ENCODE results near the gene SNAI3. TPM values are rescaled to one million over a fixed set of nuclear protein-coding genes. Genes with fewer than 3 reads are reported as not detected.
A peak's percentile ranks its signal among the peaks of the same experiment; 100 is the strongest.

The SNAI3 gene
- total RNA-seq, 1 donor from 2014 or later = 0.97 TPM

DNA sequence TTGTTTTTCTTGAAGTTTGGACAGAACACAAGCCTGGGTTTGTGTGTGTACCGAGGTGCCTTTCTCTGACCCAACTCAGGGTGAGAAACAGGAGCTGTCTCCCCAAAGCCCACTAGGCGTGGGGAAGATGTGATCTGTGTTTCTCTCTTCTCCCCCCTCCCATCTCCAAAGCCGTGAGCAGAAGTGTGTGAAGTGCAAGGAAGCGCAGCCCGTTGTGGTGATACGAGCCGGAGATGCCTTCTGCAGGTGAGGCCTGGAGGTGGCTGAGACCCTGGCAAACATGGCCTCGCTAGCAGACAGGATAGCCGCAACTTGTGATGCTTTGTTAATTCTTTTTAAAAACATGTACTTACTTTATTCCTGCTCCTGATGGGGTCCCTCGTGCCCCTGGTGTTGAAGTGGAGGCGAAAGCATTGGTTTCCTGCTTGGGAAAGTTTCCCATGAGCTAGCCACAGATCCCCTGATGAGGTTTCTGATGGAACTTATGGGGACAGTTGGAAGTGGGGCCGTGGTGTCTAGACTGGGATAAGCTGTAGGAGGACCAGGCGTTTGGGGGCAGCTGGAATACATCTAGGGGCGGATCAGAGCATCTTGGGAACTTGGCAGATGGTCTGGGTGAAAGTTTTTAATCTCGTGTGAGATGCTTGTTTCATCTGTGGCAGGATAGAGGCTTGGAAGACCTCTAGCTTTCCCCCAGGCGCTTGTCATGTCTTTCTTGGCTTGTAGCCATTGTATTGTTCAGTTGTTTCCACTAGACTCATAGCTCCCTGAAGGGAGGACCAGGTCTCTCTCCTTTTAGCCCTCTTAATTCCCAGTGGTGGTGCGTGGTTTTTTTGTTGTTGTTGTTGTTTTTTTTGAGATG, 20.9 kb upstream of the SNAI3 start:
- no peak for DNase-seq (ENCODE audit: low spot score)
- intact Hi-C loops (cut with DNase I) = loop anchor here (5.0 kb wide), 2 partner anchors 80 to 135 kb away; partner anchors contain the start of gene ZC3H18

DNA sequence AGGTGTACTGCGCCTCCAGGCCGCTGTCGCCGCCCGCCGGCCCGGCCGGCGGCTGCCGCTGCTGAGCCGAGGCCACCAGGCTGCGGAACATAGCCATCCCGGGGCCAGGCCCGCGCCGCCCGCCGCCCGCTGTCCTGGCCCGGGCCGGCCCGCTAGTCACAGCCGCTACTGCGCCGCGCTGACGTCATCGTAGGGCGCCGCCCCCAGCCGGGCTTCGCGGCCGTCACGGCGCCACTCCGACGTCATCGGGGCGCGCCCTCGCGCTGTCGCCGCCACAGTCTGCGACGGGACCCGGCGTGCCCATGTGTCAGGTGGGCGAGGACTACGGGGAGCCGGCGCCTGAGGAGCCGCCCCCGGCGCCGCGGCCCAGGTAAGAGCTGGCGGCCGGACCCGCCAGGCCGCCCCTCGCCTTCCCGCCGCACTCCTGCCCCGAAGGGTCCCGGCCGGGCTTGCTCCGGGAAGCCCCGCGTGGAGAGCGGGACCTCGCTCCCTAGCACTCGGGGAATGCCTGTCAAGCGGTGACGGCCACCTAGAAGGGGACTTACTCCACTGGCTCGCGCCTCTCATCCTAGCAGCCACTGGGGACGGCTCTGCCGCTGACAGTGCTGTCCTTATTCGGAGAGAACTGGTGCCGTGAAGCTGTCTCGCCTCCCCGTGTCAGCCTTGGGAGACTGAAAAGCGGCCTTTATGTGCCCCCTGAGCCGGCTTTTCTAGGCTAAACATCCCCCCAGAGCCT, 20.1 kb upstream of the SNAI3 start, which contains the start of the genes CTU2 and RNF166:
Gene CTU2, plus strand, starts transcription at position 275 of the 736 bp plus-strand sequence. Its CDS starts 28 bp downstream, at position 303.
Gene RNF166, minus strand, starts transcription at position 180 of the 736 bp plus-strand sequence. Its CDS starts 83 bp downstream, at position 97.
- peak; percentile 96 for DNase-seq (ENCODE audit: low spot score)
- intact Hi-C loops (cut with DNase I) = loop anchor here (5.0 kb wide), 2 partner anchors 79 to 134 kb away; partner anchors contain the start of gene ZC3H18

DNA sequence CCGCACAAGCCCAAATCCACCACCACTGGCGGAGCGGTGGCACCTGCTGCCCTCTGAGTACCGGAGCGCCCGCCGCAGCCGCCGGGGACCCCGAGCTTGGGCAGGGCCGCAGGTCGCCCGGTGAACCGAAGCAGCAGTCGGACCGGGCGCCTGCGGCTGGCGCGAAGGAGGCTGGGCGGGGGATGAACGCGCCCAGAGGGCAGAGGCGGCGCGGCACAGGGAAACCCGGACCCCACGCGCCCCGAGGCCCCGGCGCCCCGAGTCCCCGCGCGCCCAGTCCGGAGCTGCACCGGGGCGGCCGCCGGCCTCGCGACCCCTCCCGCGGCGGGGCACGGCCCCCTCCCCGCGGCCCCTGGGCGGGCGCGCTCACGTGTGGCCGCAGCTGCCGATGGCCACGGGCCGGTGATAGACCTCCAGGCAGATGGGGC, 19.5 kb upstream of the SNAI3 start:
- intact Hi-C loops (cut with DNase I) = loop anchor here (5.0 kb wide), 2 partner anchors 79 to 134 kb away; partner anchors contain the start of gene ZC3H18
- DNase-seq (ENCODE audit: low spot score) = no peak

DNA sequence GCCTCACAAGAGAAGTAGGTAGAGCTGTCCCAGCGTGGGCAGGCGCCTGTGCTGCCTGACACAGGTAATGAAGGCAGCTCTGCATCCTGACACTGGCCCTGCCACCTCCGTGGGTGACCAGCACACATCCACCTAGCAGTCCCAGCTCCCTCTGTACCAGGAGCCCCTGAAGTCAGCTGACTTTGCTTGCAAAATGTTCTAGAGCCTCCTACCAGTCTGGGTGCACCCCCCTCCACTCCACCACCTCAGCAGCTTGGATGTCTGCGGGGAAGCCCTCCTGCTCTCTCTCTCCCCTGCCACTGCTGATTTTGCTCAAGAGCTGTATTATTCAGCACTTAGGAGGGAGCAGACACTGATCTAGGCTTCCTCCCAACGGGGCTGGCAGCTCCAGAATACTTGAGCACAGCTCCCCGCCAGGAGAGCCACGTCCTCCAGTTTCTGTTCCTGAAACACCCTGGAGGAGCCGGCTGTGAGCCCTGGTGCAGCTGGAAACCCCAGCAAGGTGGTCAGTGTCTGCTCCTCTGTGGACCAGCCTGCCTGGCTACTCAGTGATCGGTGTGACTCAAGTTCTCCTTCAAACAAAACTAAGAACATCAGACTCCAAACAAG, 18.9 kb upstream of the SNAI3 start:
- intact Hi-C loops (cut with DNase I) = loop anchor here (5.0 kb wide), 2 partner anchors 78 to 133 kb away; partner anchors contain the start of gene ZC3H18

DNA sequence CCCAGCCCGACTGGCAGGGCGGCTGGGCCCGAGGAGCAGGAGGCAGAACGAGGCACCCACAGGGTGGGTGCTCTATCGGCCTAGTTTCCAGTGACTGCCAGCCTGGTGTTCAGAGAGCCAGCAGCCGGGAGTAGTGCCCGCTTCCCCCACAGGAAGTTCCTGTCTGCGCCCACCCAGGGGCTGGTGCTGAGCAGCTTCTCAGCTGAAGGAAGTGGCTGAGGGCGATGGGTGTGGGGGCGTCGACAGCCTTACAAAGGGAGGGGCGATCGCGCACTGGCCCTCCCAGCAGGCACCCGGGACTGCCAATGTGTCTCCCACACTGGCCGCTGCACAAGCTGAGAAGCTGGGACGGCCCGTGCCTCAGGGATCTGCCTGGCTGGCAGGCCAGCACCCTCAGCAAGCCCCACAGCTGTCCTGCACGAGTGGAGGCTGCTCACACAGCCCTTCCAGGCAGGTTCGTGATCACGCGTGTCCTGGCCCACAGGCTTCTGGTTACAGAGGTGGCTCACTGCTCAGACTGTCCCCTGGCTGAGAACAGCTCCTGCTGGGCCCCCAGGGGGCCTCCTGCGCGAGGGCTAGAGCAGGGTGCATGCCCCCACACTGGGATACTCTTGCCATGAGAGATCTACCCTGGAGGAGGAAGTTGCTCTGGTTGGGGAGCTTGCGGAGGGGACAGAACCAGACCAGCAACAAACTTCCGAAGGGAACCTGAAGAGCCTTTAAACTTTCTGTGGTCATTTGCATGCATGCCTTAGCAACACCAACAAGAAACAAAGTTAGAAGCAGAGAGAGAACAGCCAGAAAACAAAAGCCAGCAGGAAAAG, 17.4 kb upstream of the SNAI3 start:
- intact Hi-C loops (cut with DNase I) = loop anchor here (5.0 kb wide), 1 partner anchor 46 kb away; no protein-coding TSS in a partner anchor

More for the DNA sequence above, 18.9 kb upstream of the SNAI3 start:
- no peak for DNase-seq (ENCODE audit: low spot score)

DNA sequence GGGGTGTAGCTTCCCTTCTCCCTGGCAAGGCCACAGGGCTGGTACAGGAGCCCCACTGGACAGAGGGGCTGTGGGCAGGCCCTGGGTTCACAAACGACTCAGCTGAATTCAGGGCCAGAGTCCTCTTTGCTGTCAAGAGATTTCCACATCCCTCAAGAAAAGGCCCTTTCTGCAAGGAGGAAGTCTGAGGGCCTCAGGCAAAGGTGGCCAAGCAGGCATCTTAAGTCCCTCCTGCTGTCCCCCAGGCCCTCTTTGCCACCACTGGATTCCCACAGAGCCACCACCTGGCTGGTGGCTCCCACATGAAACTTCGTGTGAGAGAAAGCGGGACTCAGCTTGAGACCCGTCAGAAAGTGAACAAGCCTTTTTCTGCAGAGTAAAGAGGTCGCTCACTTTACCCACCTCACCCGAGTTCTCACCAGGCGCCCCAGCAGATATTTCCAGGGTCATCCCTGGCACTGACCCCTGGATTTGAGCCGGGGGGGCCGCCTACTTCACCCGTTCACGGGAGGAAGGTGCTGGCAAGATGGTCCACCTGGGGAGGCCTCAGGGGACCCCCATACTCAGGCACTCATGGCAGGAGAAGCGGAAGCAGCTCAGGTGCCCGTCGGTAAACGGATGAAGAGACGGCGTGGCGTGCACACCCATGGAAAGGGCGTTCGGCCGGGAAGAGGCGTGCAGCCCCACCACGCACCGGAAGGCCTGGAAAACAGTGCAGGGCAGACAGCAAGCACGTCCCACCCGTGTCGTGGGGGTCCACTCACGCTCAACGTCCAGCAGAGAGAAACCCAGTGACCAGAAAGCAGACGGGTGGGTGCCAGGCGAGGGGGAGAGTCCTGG, 16.3 kb upstream of the SNAI3 start:
- DNase-seq (ENCODE audit: low spot score) = no peak
- intact Hi-C loops (cut with DNase I) = loop anchor here (5.0 kb wide), 1 partner anchor 45 kb away; no protein-coding TSS in a partner anchor

More for the DNA sequence above, 17.4 kb upstream of the SNAI3 start:
- DNase-seq (ENCODE audit: low spot score) = peak; percentile 87

DNA sequence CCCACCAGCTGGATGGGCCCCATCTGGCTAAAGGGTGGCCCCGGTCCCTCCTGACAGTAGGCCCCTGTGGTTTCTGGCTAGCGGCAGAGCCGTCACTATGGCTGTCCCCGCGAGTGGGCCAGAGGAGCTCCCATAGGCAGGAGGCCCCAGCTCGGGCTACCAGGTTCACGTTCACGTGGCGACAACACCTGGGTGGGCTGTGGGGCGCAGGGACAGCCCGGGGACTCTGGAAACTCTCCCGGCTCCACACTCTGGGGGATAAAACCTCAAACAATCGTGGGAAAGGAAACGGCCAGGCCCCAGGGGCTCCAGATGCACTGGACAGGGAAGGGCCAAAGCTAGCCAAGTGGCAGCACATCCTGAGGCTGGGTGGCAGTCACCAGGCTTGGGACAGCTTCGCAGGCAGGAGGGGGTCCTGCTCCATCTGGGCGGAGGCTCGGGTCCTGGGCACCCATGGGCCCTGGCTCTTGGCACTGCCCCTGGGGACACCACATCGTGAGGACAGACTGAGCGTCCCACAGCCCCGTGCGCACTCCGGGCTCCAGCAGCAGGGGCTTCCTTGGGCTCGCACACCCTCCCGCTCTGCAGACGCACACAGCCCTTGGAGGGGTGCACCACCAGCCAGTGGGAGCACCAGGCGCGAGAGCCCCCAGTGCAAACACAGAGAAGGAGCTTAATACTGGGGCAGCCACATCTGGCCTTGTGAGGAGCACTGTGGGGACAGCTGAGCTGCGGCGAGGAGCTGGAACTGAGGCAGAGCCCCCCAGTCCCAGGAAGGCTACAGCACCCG, 15.5 kb upstream of the SNAI3 start:
- no peak for DNase-seq (ENCODE audit: low spot score)
- intact Hi-C loops (cut with DNase I) = loop anchor here (5.0 kb wide), 1 partner anchor 44 kb away; no protein-coding TSS in a partner anchor

DNA sequence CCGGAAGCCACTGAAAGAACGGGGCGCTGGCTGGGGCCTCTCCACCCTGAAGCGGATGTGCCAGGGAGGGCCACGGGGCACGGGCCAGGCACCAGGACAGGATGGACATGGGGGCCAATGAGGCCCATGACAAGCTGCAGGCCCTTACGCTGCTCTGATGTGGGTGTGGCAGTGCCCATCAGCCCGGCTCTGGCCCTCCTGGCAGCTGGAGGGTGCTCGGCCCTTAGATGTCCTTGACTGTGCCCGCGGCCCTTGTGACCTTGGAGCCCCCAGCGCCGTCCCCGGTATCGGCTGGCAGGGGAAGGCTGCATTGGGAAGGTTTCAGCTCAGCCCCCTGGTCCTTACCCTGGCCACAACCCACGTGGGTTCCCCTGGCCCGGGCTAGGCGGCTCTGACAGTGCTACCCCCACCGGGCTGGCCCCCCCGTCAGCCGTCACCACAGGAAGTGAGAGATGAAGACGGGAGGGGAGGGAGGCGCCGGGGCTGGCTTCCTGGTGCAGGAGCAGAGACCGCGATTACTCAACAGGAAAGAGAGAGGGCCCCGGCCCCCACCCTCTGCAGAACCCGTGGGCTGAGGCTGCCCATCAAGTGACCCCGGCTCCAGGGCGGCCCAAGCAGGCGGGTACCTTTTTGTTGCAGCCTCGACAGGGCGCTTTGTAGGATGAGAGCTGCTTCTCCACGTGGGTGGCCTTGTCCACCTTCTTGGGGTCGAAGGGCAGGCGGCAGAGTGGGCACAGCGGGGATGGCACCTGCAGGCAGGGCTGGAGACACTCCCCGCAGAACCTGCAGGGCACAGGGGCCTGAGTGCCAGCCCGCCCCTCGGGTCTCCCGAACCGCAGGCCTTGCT, 14.6 kb upstream of the SNAI3 start:
- intact Hi-C loops (cut with DNase I) = loop anchor here (5.0 kb wide), 1 partner anchor 44 kb away; no protein-coding TSS in a partner anchor

DNA sequence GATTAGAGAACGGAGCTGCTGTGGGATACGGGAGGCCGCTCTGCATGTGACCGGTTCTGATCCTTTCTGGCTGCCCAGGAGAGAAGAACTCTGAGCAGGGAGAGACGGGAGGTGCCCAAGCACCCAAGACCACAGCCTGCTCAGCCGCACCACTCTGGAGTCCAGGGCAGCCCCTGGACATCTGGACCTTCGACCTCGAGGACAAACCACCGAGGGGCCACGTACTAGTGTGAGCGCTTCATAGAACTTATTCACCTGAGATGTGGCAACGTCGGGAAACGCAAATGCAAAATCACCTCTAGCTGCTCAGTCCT, 14.0 kb upstream of the SNAI3 start:
- no peak for DNase-seq (ENCODE audit: low spot score)
- intact Hi-C loops (cut with DNase I) = loop anchor here (5.0 kb wide), 1 partner anchor 43 kb away; no protein-coding TSS in a partner anchor

More for the DNA sequence above, 14.6 kb upstream of the SNAI3 start:
- DNase-seq (ENCODE audit: low spot score) = peak; percentile 98

DNA sequence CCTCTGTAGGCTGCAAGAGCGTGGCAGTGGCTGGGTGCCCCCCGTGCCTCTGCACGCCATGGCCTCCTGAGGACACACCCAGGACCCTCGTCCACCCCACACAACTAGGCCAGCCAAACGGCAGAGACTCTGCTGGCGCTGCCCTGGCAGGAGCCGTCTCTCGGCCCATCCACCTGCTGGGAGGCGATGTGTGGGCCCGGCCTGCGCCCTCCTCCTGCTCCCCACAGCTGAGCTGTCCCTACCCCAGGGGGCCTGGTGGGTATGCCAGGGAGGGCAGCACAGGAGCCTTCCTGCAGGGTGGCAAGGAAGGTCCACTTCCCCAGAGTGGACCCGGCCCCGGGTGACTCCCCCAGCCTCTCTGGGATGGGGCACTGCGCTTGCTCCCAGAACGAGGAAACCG, 12.9 kb upstream of the SNAI3 start:
- intact Hi-C loops (cut with DNase I) = no loop called here
- no peak for DNase-seq (ENCODE audit: low spot score)

DNA sequence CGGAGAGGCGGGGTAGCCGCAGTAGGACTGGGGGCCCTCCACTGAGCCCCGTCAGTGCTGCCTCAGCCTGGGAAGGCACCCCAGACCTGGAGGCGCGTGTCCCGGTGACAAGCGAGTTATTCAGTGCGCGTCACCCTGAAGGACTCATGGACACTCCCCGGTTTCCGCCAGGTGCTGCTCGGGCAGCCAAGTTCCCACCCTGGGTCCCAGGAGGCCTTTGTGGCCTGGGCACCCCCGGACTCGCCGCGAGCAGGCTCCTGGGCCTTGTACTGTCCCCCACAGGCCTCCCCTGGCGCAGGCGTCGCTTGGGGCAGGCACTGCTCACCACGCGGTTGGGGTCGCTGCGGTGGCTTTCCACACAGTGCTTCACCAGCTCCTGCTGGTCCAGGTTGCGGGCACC, 12.3 kb upstream of the SNAI3 start:
- intact Hi-C loops (cut with DNase I) = no loop called here
- DNase-seq (ENCODE audit: low spot score) = no peak

DNA sequence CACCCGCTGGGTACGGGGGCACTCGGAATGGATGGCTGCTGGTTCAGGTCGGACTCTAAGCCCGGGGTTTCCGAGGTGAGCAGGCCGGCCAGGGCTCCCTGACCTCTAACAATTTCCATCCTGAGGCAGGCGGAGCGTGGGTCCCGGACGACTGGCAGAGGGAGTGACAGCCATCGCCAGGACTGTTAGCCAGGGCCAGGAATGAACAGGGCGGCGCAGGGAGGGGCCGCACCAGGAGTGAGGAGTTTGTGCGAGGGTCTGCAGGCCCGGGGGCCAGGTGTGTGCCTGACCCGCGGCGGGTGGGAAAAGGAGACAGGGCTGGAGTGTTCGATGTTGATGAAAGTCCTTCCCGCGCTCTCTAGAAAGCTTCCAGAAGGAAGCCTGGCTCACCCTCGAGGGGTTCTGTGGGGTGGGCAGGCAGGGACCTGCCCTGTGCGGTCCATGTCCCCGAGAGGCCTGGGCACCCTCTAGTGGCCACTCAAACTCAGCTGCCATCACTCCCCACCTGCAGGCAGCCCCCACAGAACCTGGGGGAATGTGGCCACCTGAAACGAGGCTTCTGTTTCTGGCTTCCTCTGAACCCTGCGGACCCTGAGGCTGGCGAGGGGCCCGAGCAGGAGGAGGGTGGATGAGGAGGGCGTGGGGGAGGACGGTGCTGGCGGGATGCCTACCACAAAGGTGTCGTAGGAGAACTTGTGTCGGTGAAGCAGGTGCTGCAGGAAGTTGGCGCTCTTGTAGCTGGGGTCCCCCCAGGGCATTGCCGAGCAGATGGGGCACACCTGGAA, 11.7 kb upstream of the SNAI3 start:
- intact Hi-C loops (cut with DNase I) = no loop called here
- DNase-seq (ENCODE audit: low spot score) = no peak

DNA sequence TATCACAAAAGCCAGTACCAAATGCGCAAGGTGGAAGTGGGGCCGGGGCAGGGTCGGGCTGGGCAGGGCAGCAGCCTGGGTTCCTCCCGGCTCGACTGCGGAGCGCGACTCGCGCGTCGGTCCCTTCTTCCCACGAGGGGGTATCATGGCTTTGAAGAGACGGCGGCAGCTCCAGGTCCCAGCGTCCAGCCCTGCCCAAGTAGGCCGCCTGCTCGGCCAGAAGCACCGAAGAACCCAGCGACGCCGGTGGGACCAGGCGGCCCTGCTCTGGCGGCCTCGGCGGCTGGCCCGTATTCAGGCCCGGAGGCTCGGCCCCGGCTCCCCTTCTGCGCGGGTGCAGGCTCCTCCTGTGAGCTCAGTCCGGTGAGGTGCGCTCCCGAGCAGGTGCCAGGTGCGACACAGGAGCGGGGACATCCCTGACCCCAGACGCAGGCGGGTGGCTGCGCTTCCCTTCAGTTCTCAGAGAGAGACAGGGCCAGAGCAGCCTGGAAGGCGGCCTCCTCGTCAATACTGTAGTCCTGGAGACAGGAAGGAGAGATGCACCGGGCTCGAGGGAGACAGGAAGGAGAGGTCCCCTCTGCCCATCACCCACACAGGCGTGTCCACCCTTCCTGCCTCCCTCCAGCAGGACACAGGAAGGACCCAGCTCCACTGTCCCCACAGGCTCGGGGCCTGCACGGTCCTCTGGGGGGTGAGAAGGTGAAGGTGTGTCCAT, 11.0 kb upstream of the SNAI3 start:
- no peak for DNase-seq (ENCODE audit: low spot score)

DNA sequence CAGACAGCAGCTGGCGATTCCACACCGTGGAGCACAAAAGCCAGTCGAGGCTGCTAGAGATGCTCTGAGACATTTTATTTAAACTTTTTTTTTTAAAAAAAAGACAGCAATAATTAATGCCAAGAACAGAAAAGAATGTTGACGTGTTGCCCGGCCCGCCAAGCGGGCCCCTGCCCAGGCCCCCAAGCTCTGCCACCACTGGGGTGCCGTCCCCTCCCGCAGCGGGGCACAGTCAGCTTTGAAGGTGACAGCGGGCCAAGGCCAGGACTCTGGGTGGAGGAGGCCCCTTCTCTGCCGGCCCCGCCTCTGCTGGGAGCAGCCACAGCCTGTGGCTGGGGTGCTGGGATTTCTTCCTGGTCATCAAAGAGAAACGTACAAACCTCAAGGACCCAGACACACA, 10.1 kb upstream of the SNAI3 start:
- DNase-seq (ENCODE audit: low spot score) = no peak
- intact Hi-C loops (cut with DNase I) = no loop called here

More for the DNA sequence above, 11.0 kb upstream of the SNAI3 start:
- intact Hi-C loops (cut with DNase I) = no loop called here

DNA sequence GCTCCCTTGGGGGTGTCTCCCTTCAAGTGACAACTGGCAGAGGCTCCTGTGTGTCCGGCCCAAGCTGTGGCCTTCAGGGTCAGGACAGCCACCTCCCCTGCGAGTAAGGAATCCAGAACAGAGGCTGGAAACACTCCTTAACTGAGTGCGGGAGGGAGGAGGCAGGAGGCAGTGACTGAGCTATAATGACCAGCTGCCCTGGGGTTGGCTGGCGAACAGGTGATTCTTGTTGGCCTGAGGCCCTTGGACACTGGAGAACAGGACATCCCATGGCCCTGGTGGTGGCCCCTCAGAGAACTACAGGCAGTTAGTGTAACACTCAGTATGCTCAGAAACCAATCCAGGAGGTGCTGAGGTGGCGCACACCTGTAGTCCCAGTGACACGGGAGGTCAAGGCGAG, 9.4 kb upstream of the SNAI3 start:
- DNase-seq (ENCODE audit: low spot score) = no peak
- intact Hi-C loops (cut with DNase I) = no loop called here
